ENCODE data around the gene PFKFB4. TPM values are rescaled to one million over a fixed set of nuclear protein-coding genes. Genes with fewer than 3 reads are reported as not detected.

The PFKFB4 gene
- total and polyA plus RNA-seq, 2 experiments from 2014 or later = 8.6 to 22.9 TPM

DNA sequence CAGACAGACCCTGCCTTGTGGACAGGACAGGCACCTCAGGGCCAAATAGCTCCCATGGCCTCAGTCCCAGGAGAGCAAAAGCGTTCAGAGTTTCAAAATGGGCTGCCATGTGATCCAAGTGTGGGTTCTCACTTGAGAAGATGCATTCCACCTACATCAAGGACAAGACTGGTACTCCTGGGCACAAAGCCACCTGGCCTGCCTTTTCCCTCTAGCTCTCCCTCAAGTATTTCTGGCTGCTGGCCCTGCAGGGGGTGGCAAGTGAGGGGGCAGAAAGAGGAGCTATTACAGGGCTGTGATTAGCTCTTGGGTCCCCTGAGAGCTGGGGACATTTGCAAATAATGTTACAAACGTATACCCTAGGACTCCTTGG lies 45.0 kb upstream of the PFKFB4 start:
- no peak overlapping the region for H3K27ac ChIP-seq (ENCODE audit: low read depth)
- no peaks in the 10 kb centered on the region for H3K4me1 ChIP-seq (ENCODE audit: insufficient read depth)
- peaks cover 11% of the 10 kb centered on the region for H3K27me3 Mint-ChIP-seq (ENCODE audit: insufficient read depth, low read depth, poor library complexity)
- ATAC-seq (no peak), DNase-seq (ENCODE audit: low spot score) (no peak)
- H3F3A ChIP-seq (replicated peaks; ENCODE audit: low read depth) = no peaks in the 10 kb centered on the region
- TF ChIP-seq ZNF462 (CRISPR knock-in tag; IDR thresholded peaks at IDR 0.05) (no peak), ZNF331 (CRISPR knock-in tag; IDR thresholded peaks at IDR 0.05; ENCODE audit: low read depth) (no peak), ZNF114 (CRISPR knock-in tag; IDR thresholded peaks at IDR 0.05) (no peak), STAT1 (IDR thresholded peaks at IDR 0.05; ENCODE audit: unreplicated experiment) (no peak), EZH2phosphoT487 (IDR thresholded peaks at IDR 0.05; ENCODE audit: unreplicated experiment) (no peak), ETS1 (IDR thresholded peaks at IDR 0.05) (no peak), CTCF (conservative IDR thresholded peaks at IDR 0.05; ENCODE audit: low read depth in 2 of 2) (no peak)
- no peak overlapping the region for H3K4me3 ChIP-seq
- no peaks in the 10 kb centered on the region; the same call in 2 of the 3 replicates for H3K4me1 Mint-ChIP-seq
- peaks cover 23% of the 10 kb centered on the region for H3K36me3 ChIP-seq (ENCODE audit: insufficient read depth)
- no peak overlapping the region for H3K4me2 ChIP-seq
- no peaks in the 10 kb centered on the region for H3K9me2 ChIP-seq (ENCODE audit: insufficient read depth)
- no peak overlapping the region for H2AFZ ChIP-seq
- peaks cover 15% of the 10 kb centered on the region; the same call in 1 of the 2 replicates for H3K79me2 ChIP-seq (replicated peaks; ENCODE audit: insufficient read depth)
- peaks cover 7% of the 10 kb centered on the region for H4K20me1 ChIP-seq (replicated peaks; ENCODE audit: insufficient read depth)
- no peaks in the 10 kb centered on the region for H3K27me3 ChIP-seq (ENCODE audit: insufficient read depth)
- H3K9me3 Mint-ChIP-seq = no peaks in the 10 kb centered on the region
- H3K27ac Mint-ChIP-seq = no peak overlapping the region
- no peak overlapping the region for H3K4me3 Mint-ChIP-seq
- peaks cover 87% of the 10 kb centered on the region for H3K36me3 Mint-ChIP-seq (ENCODE audit: low read depth)
